A549 (cell line): ENCODE measurements around the gene SSC5D. TPM values are rescaled to one million over a fixed set of nuclear protein-coding genes. Genes with fewer than 3 reads are reported as not detected.

Experiments used
- ATAC-seq, 2 experiments: fragments of 200-7000 bp in 1 of 2; fragments of >200 bp in 1 of 2; cut with Nextera tagmentation in 1 of 2; cut with Tn5 transposase in 1 of 2; 3 replicates each; pipeline versions ENCODE4 v1.8.0 to v1.9.1; 2018 to 2020; ENCODE audit warnings: mild to moderate bottlenecking in 1 of 2, moderate library complexity in 1 of 2
- CTCF ChIA-PET: fragments of 300-600 bp; sonication (Branson Sonifier 250); formaldehyde crosslinking; extraction: SDS; loops from one replicate; lab custom pipeline; 2021; ENCODE audit warnings: antibody characterized with exemption, inconsistent platforms; lab: Yijun Ruan, JAX
- POLR2A ChIA-PET: fragments of 350-600 bp; formaldehyde crosslinking; extraction: SDS; loops from one replicate; lab custom pipeline; 2021; ENCODE audit warnings: antibody characterized with exemption, inconsistent platforms; lab: Yijun Ruan, JAX
- DNase-seq, 2 experiments: peaks; one replicate each; pipeline versions ENCODE4 v3.0.0 to v3.0.0-alpha.2; 2011 to 2016; ENCODE audit warnings: low read depth in 1 of 2, low spot score in 1 of 2
- FAIRE-seq: peaks from 2 replicates; lab custom pipeline; 2011; peaks lifted over from hg19 to GRCh38; lab: Jason Lieb, UNC
- H3K27ac ChIP-seq, 2 experiments: fragments of >200 bp; sonication (Bioruptor Twin); formaldehyde crosslinking; 3 replicates each; pipeline ENCODE4 v1.5.1; 2016 to 2017
- H3K4me1 ChIP-seq: fragments of >200 bp; sonication (Bioruptor Twin); formaldehyde crosslinking; 3 replicates; pipeline ENCODE4 v1.6.1; 2016
- H3K4me2 ChIP-seq: fragments of >200 bp; sonication (Bioruptor Twin); formaldehyde crosslinking; 3 replicates; pipeline ENCODE4 v1.6.1; 2016
- H3K4me3 ChIP-seq: fragments of >200 bp; sonication (Bioruptor Twin); formaldehyde crosslinking; 3 replicates; pipeline ENCODE4 v1.5.1; 2016
- H3K9me3 ChIP-seq: fragments of >200 bp; sonication (Bioruptor Twin); formaldehyde crosslinking; 3 replicates; pipeline ENCODE4 v1.6.1; 2016
- BHLHE40 ChIP-seq: IDR thresholded peaks from 2 replicates; pipeline ENCODE4 v1.6.1; 2012; ENCODE audit warnings: low read depth, low read length, inconsistent platforms
- CHD2 ChIP-seq: fragments of 150-350 bp; IDR thresholded peaks from 2 replicates; pipeline ENCODE4 v1.6.1; 2014; ENCODE audit warnings: low read length; ENCODE audit not compliant: partially characterized antibody
- CTCF ChIP-seq: fragments of >200 bp; sonication (Bioruptor Twin); formaldehyde crosslinking; IDR thresholded peaks from 3 replicates; pipeline ENCODE4 v1.5.1; 2016
- EHF ChIP-seq: fragments of 250-450 bp; sonication (Bioruptor Pico); IDR thresholded peaks from 2 replicates; pipeline ENCODE4 v1.5.0; 2020; ENCODE audit warnings: mild to moderate bottlenecking
- ESRRA ChIP-seq: fragments of 150-350 bp; IDR thresholded peaks from 2 replicates; pipeline ENCODE4 v1.6.1; 2014; ENCODE audit warnings: mild to moderate bottlenecking, low read length, borderline replicate concordance
- FOSB ChIP-seq: fragments of 250-450 bp; sonication (Bioruptor Pico); IDR thresholded peaks from 2 replicates; pipeline ENCODE4 v1.5.0; 2020; ENCODE audit warnings: mild to moderate bottlenecking, moderate library complexity
- HES2 ChIP-seq: fragments of >200 bp; sonication (Bioruptor Twin); formaldehyde crosslinking; IDR thresholded peaks from 2 replicates; pipeline ENCODE4 v1.6.1; 2016
- HOXB13 ChIP-seq: fragments of 250-450 bp; sonication (Bioruptor Pico); IDR thresholded peaks from 2 replicates; pipeline ENCODE4 v1.5.0; 2020; ENCODE audit warnings: low read depth, mild to moderate bottlenecking, moderate library complexity
- NR3C1 ChIP-seq: fragments of >200 bp; sonication (Bioruptor Twin); formaldehyde crosslinking; IDR thresholded peaks from 3 replicates; pipeline ENCODE4 v1.6.1; 2017
- PBX3 ChIP-seq: IDR thresholded peaks from 2 replicates; pipeline ENCODE4 v1.6.1; 2012
- PHF8 ChIP-seq: fragments of 200-600 bp; sonication (generic); IDR thresholded peaks from 2 replicates; pipeline ENCODE4 v1.6.1; 2016; ENCODE audit warnings: low read depth, mild to moderate bottlenecking, antibody characterized with exemption, moderate library complexity, borderline replicate concordance
- POLR2A ChIP-seq: IDR thresholded peaks from 2 replicates; pipeline ENCODE4 v1.6.1; 2012; ENCODE audit warnings: mild to moderate bottlenecking, low read length
- POLR2AphosphoS2 ChIP-seq: conservative IDR thresholded peaks from 2 replicates; pipeline ENCODE4 v1.6.1; 2012; ENCODE audit warnings: low read length, improper control_type of control experiment, inconsistent platforms
- REST ChIP-seq: fragments of 200-600 bp; sonication (generic); IDR thresholded peaks from 2 replicates; pipeline ENCODE4 v1.6.1; 2016; ENCODE audit warnings: antibody characterized with exemption, mild to moderate bottlenecking, moderate library complexity
- SMC3 ChIP-seq: fragments of >200 bp; sonication (Bioruptor Twin); formaldehyde crosslinking; IDR thresholded peaks from 3 replicates; pipeline ENCODE4 v1.6.1; 2018; ENCODE audit warnings: inconsistent platforms
- SREBF2 ChIP-seq: fragments of 450-650 bp; IDR thresholded peaks from 2 replicates; pipeline ENCODE4 v1.6.1; 2014; ENCODE audit warnings: mild to moderate bottlenecking, moderate library complexity
- ZC3H11A ChIP-seq: fragments of 450-650 bp; IDR thresholded peaks from 2 replicates; pipeline ENCODE4 v1.6.1; 2014; ENCODE audit warnings: antibody characterized with exemption, mild to moderate bottlenecking
- ZNF302 ChIP-seq: fragments of 250-450 bp; sonication (Bioruptor Pico); IDR thresholded peaks from 2 replicates; pipeline ENCODE4 v1.9.0; 2021; ENCODE audit warnings: inconsistent platforms, mild to moderate bottlenecking, moderate library complexity
- WGBS: methylation state at CpG from one replicate; pipeline ENCODE4 v1.1.6; 2017; ENCODE audit errors: missing lambda C conversion rate; 5-methylcytosine and 5-hydroxymethylcytosine counted together
- polyA plus RNA-seq, 4 experiments: library from polyadenylated mRNA; depleted of rRNA in 3 of 4; stranded (reverse); fragments of >200 nt; fragmentation: RNase III in 1 of 4; extraction: RNeasy Plus Mini Kit Qiagen cat#74134 plus additional on column Dnase treatment in 1 of 4; gene quantifications; 2 replicates in 3 of 4; 3 replicates in 1 of 4; pipeline ENCODE4 v1.2.3, GENCODE V29; 2011 to 2017

The SSC5D gene
- polyA plus RNA-seq, 2 of the 4 experiments (the other 2 are of a cell fraction): 0.22 to 1.5 TPM

GRCh38 chr19:55451163-55451964, 36.9 kb upstream of the SSC5D start:
- 2% methylated on average over 27 of the region's 80 CpGs for WGBS
- peak overlapping the region in 1 of 2 experiments; percentile 68; a peak in 3 of 6 replicates for H3K27ac ChIP-seq
- ChIA-PET CTCF (interaction anchor here (0.6 to 4.3 kb wide), 6 partner anchors 14 to 346 kb away, joined by 3 to 26 read pairs (median 3); no protein-coding TSS in a partner anchor), POLR2A (no interaction called here)
- DNase-seq (no peak), ATAC-seq (peak in 1 of 2 experiments; percentile 7; a peak in 1 of 6 replicates), FAIRE-seq (no peak)
- H3K4me3 ChIP-seq: peak overlapping the region; percentile 44
- H3K9me3 ChIP-seq: no peaks in the 10 kb centered on the region
- peak overlapping the region; percentile 98 for H3K4me2 ChIP-seq
- peaks cover 32% of the 10 kb centered on the region for H3K4me1 ChIP-seq
- no peak for TF ChIP-seq BHLHE40
- no peak for TF ChIP-seq PHF8
- no peak for TF ChIP-seq NR3C1

GRCh38 chr19:55451965-55452748, 36.1 kb upstream of the SSC5D start:
- 70% methylated on average over 23 of the region's 57 CpGs for WGBS
- H3K4me2 ChIP-seq: peak overlapping the region; percentile 98
- POLR2A ChIA-PET: interaction anchor here (1.3 to 1.9 kb wide), 2 partner anchors 44 to 45 kb away, joined by 4 to 5 read pairs; partner anchors contain the start of gene UBE2S
- FAIRE-seq: no peak
- TF ChIP-seq CHD2: no peak
- no peak for TF ChIP-seq POLR2A
- no peak for TF ChIP-seq FOSB (CRISPR knock-in tag)
- no peak for TF ChIP-seq ZC3H11A
- TF ChIP-seq SREBF2: no peak
- TF ChIP-seq ESRRA: no peak
- TF ChIP-seq SMC3: no peak
- no peak for TF ChIP-seq CTCF
- no peak for TF ChIP-seq EHF (CRISPR knock-in tag)
- TF ChIP-seq HES2: no peak
- no peak for TF ChIP-seq PBX3
- no peak for TF ChIP-seq ZNF302
- TF ChIP-seq HOXB13 (CRISPR knock-in tag): no peak
- TF ChIP-seq NR3C1: no peak
- no peak for TF ChIP-seq POLR2AphosphoS2
- no peak for TF ChIP-seq REST
- TF ChIP-seq, all 56 proteins: peak for 0
- no peaks in the 10 kb centered on the region for H3K9me3 ChIP-seq
- H3K27ac ChIP-seq: peak overlapping the region in 1 of 2 experiments; percentile 68; a peak in 3 of 6 replicates
- H3K4me3 ChIP-seq: peak overlapping the region; percentile 44
- no peak for DNase-seq
- peaks cover 32% of the 10 kb centered on the region for H3K4me1 ChIP-seq
- CTCF ChIA-PET: interaction anchor here (0.6 to 4.3 kb wide), 6 partner anchors 11 to 311 kb away, joined by 3 to 26 read pairs (median 7); no protein-coding TSS in a partner anchor
- no peak for ATAC-seq
